ENCODE measurements around the gene ZDHHC3. TPM values are rescaled to one million over a fixed set of nuclear protein-coding genes. Genes with fewer than 3 reads are reported as not detected.
"Not testable (repeated sequence)": the region's sequence is repeated elsewhere in the genome, so short reads cannot be mapped to it uniquely, and the experiment has no call there.

ZDHHC3 gene
- polyA plus RNA-seq, 1 donor from 2014 or later, result 33.6 TPM

GRCh38 chr3:44963571-44964325, 12.2 kb downstream of the ZDHHC3 start:
- no peaks in the 10 kb centered on the region for H3K9me3 Mint-ChIP-seq
- no peak overlapping the region for H3K4me3 Mint-ChIP-seq
- peaks cover 15 to 29% (median 16%) of the 10 kb centered on the region in 3 donors for H3K4me1 Mint-ChIP-seq
- H3K27me3 Mint-ChIP-seq, result no peaks in the 10 kb centered on the region
- peaks cover 2% of the 10 kb centered on the region for H3K36me3 Mint-ChIP-seq
- H3K27ac Mint-ChIP-seq, result no peak overlapping the region

GRCh38 chr3:44962621-44963393, 13.2 kb downstream of the ZDHHC3 start:
- peaks cover 2% of the 10 kb centered on the region for H3K36me3 Mint-ChIP-seq
- H3K4me1 Mint-ChIP-seq, result peaks cover 14 to 28% (median 17%) of the 10 kb centered on the region in 3 donors
- no peak overlapping the region for H3K27ac Mint-ChIP-seq
- no peaks in the 10 kb centered on the region for H3K27me3 Mint-ChIP-seq
- no peak overlapping the region for H3K4me3 Mint-ChIP-seq
- H3K9me3 Mint-ChIP-seq, result no peaks in the 10 kb centered on the region

- H3K4me1 Mint-ChIP-seq, result peaks cover 23 to 32% (median 23%) of the 10 kb centered on the region in 3 donors
- H3K27ac Mint-ChIP-seq, result no peak overlapping the region
- no peak overlapping the region for H3K4me3 Mint-ChIP-seq
- H3K9me3 Mint-ChIP-seq, result no peaks in the 10 kb centered on the region
- peaks cover 2% of the 10 kb centered on the region for H3K36me3 Mint-ChIP-seq
- no peaks in the 10 kb centered on the region for H3K27me3 Mint-ChIP-seq
Measured at GRCh38 chr3:44961888-44962287, 14.1 kb downstream of the ZDHHC3 start.

- no peaks in the 10 kb centered on the region for H3K27me3 Mint-ChIP-seq
- H3K4me1 Mint-ChIP-seq, result peaks cover 23 to 41% (median 30%) of the 10 kb centered on the region in 3 donors
- H3K4me3 Mint-ChIP-seq, result peak overlapping the region in 1 of 4 donors; percentile 3
- H3K27ac Mint-ChIP-seq, result no peak overlapping the region
- no peaks in the 10 kb centered on the region for H3K36me3 Mint-ChIP-seq
- no peaks in the 10 kb centered on the region for H3K9me3 Mint-ChIP-seq
Measured at GRCh38 chr3:44960387-44961026, 15.5 kb downstream of the ZDHHC3 start.

- no peaks in the 10 kb centered on the region for H3K27me3 Mint-ChIP-seq
- peaks cover 25 to 36% (median 30%) of the 10 kb centered on the region in 3 donors for H3K4me1 Mint-ChIP-seq
- no peak overlapping the region for H3K4me3 Mint-ChIP-seq
- H3K27ac Mint-ChIP-seq, result no peak overlapping the region
- H3K36me3 Mint-ChIP-seq, result no peaks in the 10 kb centered on the region
- no peaks in the 10 kb centered on the region for H3K9me3 Mint-ChIP-seq
Measured at GRCh38 chr3:44958386-44958785, 17.6 kb downstream of the ZDHHC3 start.

GRCh38 chr3:44957986-44958385, 18.0 kb downstream of the ZDHHC3 start:
- Mint-ChIP-seq H3K27me3 (no peaks in the 10 kb centered on the region), H3K36me3 (no peaks in the 10 kb centered on the region), H3K27ac (no peak overlapping the region), H3K9me3 (no peaks in the 10 kb centered on the region), H3K4me1 (peaks cover 25 to 32% (median 30%) of the 10 kb centered on the region in 3 donors), H3K4me3 (no peak overlapping the region)

- H3K27ac Mint-ChIP-seq, result no peak overlapping the region
- no peak overlapping the region for H3K4me3 Mint-ChIP-seq
- H3K36me3 Mint-ChIP-seq, result no peaks in the 10 kb centered on the region
- H3K27me3 Mint-ChIP-seq, result no peaks in the 10 kb centered on the region
- no peaks in the 10 kb centered on the region for H3K9me3 Mint-ChIP-seq
- peaks cover 27 to 45% (median 34%) of the 10 kb centered on the region in 3 donors for H3K4me1 Mint-ChIP-seq
Measured at GRCh38 chr3:44955917-44956316, 20.1 kb downstream of the ZDHHC3 start.

GRCh38 chr3:44954962-44955361, 21.0 kb downstream of the ZDHHC3 start:
- no peak overlapping the region for H3K4me3 Mint-ChIP-seq
- no peaks in the 10 kb centered on the region for H3K27me3 Mint-ChIP-seq
- H3K9me3 Mint-ChIP-seq, result no peaks in the 10 kb centered on the region
- peaks cover 3% of the 10 kb centered on the region for H3K36me3 Mint-ChIP-seq
- H3K4me1 Mint-ChIP-seq, result peaks cover 31 to 47% (median 38%) of the 10 kb centered on the region in 3 donors
- peak overlapping the region in 2 of 3 donors; percentile 8 to 11 for H3K27ac Mint-ChIP-seq

GRCh38 chr3:44954304-44954703, 21.7 kb downstream of the ZDHHC3 start:
- no peak overlapping the region for H3K27ac Mint-ChIP-seq
- H3K4me1 Mint-ChIP-seq, result peaks cover 29 to 47% (median 38%) of the 10 kb centered on the region in 3 donors

GRCh38 chr3:44952689-44953088, 23.3 kb downstream of the ZDHHC3 start:
- H3K36me3 Mint-ChIP-seq, result peaks cover 3% of the 10 kb centered on the region
- H3K9me3 Mint-ChIP-seq, result no peaks in the 10 kb centered on the region
- peaks cover 28 to 46% (median 36%) of the 10 kb centered on the region in 3 donors for H3K4me1 Mint-ChIP-seq
- no peak overlapping the region for H3K4me3 Mint-ChIP-seq
- H3K27me3 Mint-ChIP-seq, result no peaks in the 10 kb centered on the region
- H3K27ac Mint-ChIP-seq, result peak overlapping the region in 1 of 3 donors; percentile 27

More at GRCh38 chr3:44954304-44954703, 21.7 kb downstream of the ZDHHC3 start:
- H3K36me3 Mint-ChIP-seq, result peaks cover 3% of the 10 kb centered on the region
- H3K4me3 Mint-ChIP-seq, result no peak overlapping the region
- H3K9me3 Mint-ChIP-seq, result no peaks in the 10 kb centered on the region
- H3K27me3 Mint-ChIP-seq, result no peaks in the 10 kb centered on the region

GRCh38 chr3:44950275-44950734, 25.7 kb downstream of the ZDHHC3 start:
- H3K4me1 Mint-ChIP-seq, result peaks cover 17 to 30% (median 17%) of the 10 kb centered on the region in 3 donors
- no peak overlapping the region for H3K27ac Mint-ChIP-seq
- H3K36me3 Mint-ChIP-seq, result peaks cover 8% of the 10 kb centered on the region
- no peak overlapping the region for H3K4me3 Mint-ChIP-seq
- H3K27me3 Mint-ChIP-seq, result no peaks in the 10 kb centered on the region
- H3K9me3 Mint-ChIP-seq, result no peaks in the 10 kb centered on the region

- not testable (repeated sequence) for H3K27me3 Mint-ChIP-seq, H3K9me3 Mint-ChIP-seq, H3K36me3 Mint-ChIP-seq, H3K27ac Mint-ChIP-seq, H3K4me3 Mint-ChIP-seq
- peaks cover 13 to 25% (median 14%) of the 10 kb centered on the region in 3 donors for H3K4me1 Mint-ChIP-seq
Measured at GRCh38 chr3:44949770-44950169, 26.2 kb downstream of the ZDHHC3 start.

- H3K27ac Mint-ChIP-seq, result no peak overlapping the region
- H3K4me1 Mint-ChIP-seq, result peaks cover 13 to 22% (median 13%) of the 10 kb centered on the region in 3 donors
- H3K4me3 Mint-ChIP-seq, result no peak overlapping the region
- H3K36me3 Mint-ChIP-seq, result peaks cover 11% of the 10 kb centered on the region
- H3K9me3 Mint-ChIP-seq, result no peaks in the 10 kb centered on the region
- H3K27me3 Mint-ChIP-seq, result no peaks in the 10 kb centered on the region
Measured at GRCh38 chr3:44948239-44948638, 27.7 kb downstream of the ZDHHC3 start.

GRCh38 chr3:44942202-44942921, 33.6 kb downstream of the ZDHHC3 start:
- Mint-ChIP-seq H3K27me3 (no peaks in the 10 kb centered on the region), H3K27ac (peak overlapping the region in 2 of 3 donors; percentile 39 to 53), H3K9me3 (no peaks in the 10 kb centered on the region), H3K4me3 (no peak overlapping the region), H3K36me3 (peaks cover 12% of the 10 kb centered on the region), H3K4me1 (no peaks in the 10 kb centered on the region)

Data from IgD-negative memory B cell (primary cell).